ENCODE data around the gene TRIM3.

Gene TRIM3

GRCh38 chr11:6504166-6504565 lies 30.4 kb upstream of the TRIM3 start:
- DNase-seq: no peak
- peaks cover 2% of the 10 kb centered on the region for H3K36me3 ChIP-seq (replicated peaks)
- H3K27ac ChIP-seq: no peak overlapping the region
- H3K4me3 ChIP-seq (ENCODE audit: low read depth, low read length): no peak overlapping the region
- H3K27me3 ChIP-seq (replicated peaks): no peaks in the 10 kb centered on the region
- in situ Hi-C loops (cut with HindIII; ENCODE audit: low pct_ligation_motif_present, low sequenced_read_pairs): no loop called here
- no peak for TF ChIP-seq CTCF (IDR thresholded peaks at IDR 0.05; ENCODE audit: low read depth, low read length, missing control alignments)

- Histone ChIP-seq H3K36me3 (replicated peaks) (peaks cover 2% of the 10 kb centered on the region), H3K4me3 (ENCODE audit: low read depth, low read length) (no peak overlapping the region), H3K27me3 (replicated peaks) (no peaks in the 10 kb centered on the region), H3K27ac (no peak overlapping the region)
- in situ Hi-C loops (cut with HindIII; ENCODE audit: low pct_ligation_motif_present, low sequenced_read_pairs): no loop called here
- no peak for TF ChIP-seq CTCF (IDR thresholded peaks at IDR 0.05; ENCODE audit: low read depth, low read length, missing control alignments)
- DNase-seq: no peak
Measured at GRCh38 chr11:6502382-6502781, 28.6 kb upstream of the TRIM3 start.

GRCh38 chr11:6498544-6498943 lies 24.8 kb upstream of the TRIM3 start:
- Histone ChIP-seq H3K4me3 (ENCODE audit: low read depth, low read length) (no peak overlapping the region), H3K36me3 (replicated peaks) (peaks cover 3% of the 10 kb centered on the region), H3K27me3 (replicated peaks) (no peaks in the 10 kb centered on the region), H3K27ac (no peak overlapping the region)
- DNase-seq: no peak
- TF ChIP-seq CTCF (IDR thresholded peaks at IDR 0.05; ENCODE audit: low read depth, low read length, missing control alignments): no peak
- in situ Hi-C loops (cut with HindIII; ENCODE audit: low pct_ligation_motif_present, low sequenced_read_pairs): no loop called here

- Histone ChIP-seq H3K36me3 (replicated peaks) (peaks cover 5% of the 10 kb centered on the region), H3K4me3 (ENCODE audit: low read depth, low read length) (no peak overlapping the region), H3K27me3 (replicated peaks) (no peaks in the 10 kb centered on the region), H3K27ac (no peak overlapping the region)
- DNase-seq: no peak
- in situ Hi-C loops (cut with HindIII; ENCODE audit: low pct_ligation_motif_present, low sequenced_read_pairs): no loop called here
- no peak for TF ChIP-seq CTCF (IDR thresholded peaks at IDR 0.05; ENCODE audit: low read depth, low read length, missing control alignments)
Measured at GRCh38 chr11:6498121-6498520, 24.4 kb upstream of the TRIM3 start.

GRCh38 chr11:6497069-6497839 lies 23.5 kb upstream of the TRIM3 start, which contains the start of gene DNHD1:
DNHD1 (plus strand) TSS chr11:6497280; CDS start chr11:6498216, 936 bp downstream.
- H3K36me3 ChIP-seq (replicated peaks): peaks cover 9% of the 10 kb centered on the region
- H3K27me3 ChIP-seq (replicated peaks): no peaks in the 10 kb centered on the region
- H3K27ac ChIP-seq: no peak within 1 kb of the TSS
- no peak for DNase-seq
- no peak within 1 kb of the TSS for H3K4me3 ChIP-seq (ENCODE audit: low read depth, low read length)
- TF ChIP-seq CTCF (IDR thresholded peaks at IDR 0.05; ENCODE audit: low read depth, low read length, missing control alignments): no peak
- in situ Hi-C loops (cut with HindIII; ENCODE audit: low pct_ligation_motif_present, low sequenced_read_pairs): no loop called here

- DNase-seq: no peak
- Histone ChIP-seq H3K36me3 (replicated peaks) (peaks cover 24% of the 10 kb centered on the region), H3K4me3 (ENCODE audit: low read depth, low read length) (no peak overlapping the region), H3K27ac (no peak overlapping the region), H3K27me3 (replicated peaks) (no peaks in the 10 kb centered on the region)
- in situ Hi-C loops (cut with HindIII; ENCODE audit: low pct_ligation_motif_present, low sequenced_read_pairs): no loop called here
- TF ChIP-seq CTCF (IDR thresholded peaks at IDR 0.05; ENCODE audit: low read depth, low read length, missing control alignments): no peak
Measured at GRCh38 chr11:6489306-6489705, 15.6 kb upstream of the TRIM3 start.
